Body of pancreas (tissue), 4 donors: Measurements from ENCODE around the gene FEM1B.

Experiments
- CTCF ChIP-seq, 7 experiments: fragments of 450-650 bp in 4 of 7; fragments of 200-600 bp in 3 of 7; sonication (generic) in 3 of 7; IDR thresholded peaks; one replicate each; pipeline ENCODE4 v1.5.1; 2016 to 2019; ENCODE audit warnings: antibody characterized with exemption in 7 of 7
- POLR2A ChIP-seq, 3 donors: fragments of 450-650 bp; IDR thresholded peaks; one replicate each; pipeline ENCODE4 v1.6.1; 2016; ENCODE audit warnings: antibody characterized with exemption in 3 of 3, mild to moderate bottlenecking in 2 of 3

GRCh38 chr15:68330416-68330815 is 52.9 kb downstream of the FEM1B start:
- no peak for TF ChIP-seq CTCF (IDR thresholded peaks at IDR 0.05)
- TF ChIP-seq POLR2A (IDR thresholded peaks at IDR 0.05), result no peak
